Thymus (tissue), 11 donors: ENCODE results near the gene SMS. TPM values are rescaled to one million over a fixed set of nuclear protein-coding genes. Genes with fewer than 3 reads are reported as not detected.
A peak's percentile ranks its signal among the peaks of the same experiment; 100 is the strongest.

Experiments
- DNase-seq, 9 donors: peaks; one replicate each; pipeline ENCODE4 v3.0.0-alpha.2; 2013; ENCODE audit warnings: low spot score in 9 of 9, low read depth in 6 of 9, missing footprints in 1 of 9
- H3K27ac ChIP-seq, 2 donors: one replicate each; pipeline ENCODE4 v1.5.1; 2013; ENCODE audit warnings: control low read depth in 1 of 2, low read depth in 1 of 2, low read length in 1 of 2, mild to moderate bottlenecking in 1 of 2, moderate library complexity in 1 of 2
- H3K27me3 ChIP-seq, 2 donors: one replicate each; pipeline ENCODE4 v1.5.1; 2013; ENCODE audit warnings: low read length in 1 of 2; ENCODE audit not compliant: control insufficient read depth in 2 of 2, insufficient read depth in 1 of 2
- H3K36me3 ChIP-seq, 2 donors: one replicate each; pipeline ENCODE4 v1.5.1; 2013; ENCODE audit warnings: low read length in 1 of 2, mild to moderate bottlenecking in 1 of 2, moderate library complexity in 1 of 2; ENCODE audit not compliant: control insufficient read depth in 2 of 2, insufficient read depth in 2 of 2
- H3K4me1 ChIP-seq, 2 donors: one replicate each; pipeline ENCODE4 v1.5.1; 2013; ENCODE audit warnings: low read length in 2 of 2; ENCODE audit not compliant: control insufficient read depth in 2 of 2, insufficient read depth in 2 of 2
- H3K4me3 ChIP-seq, 2 donors: one replicate each; pipeline ENCODE4 v1.5.1; 2013; ENCODE audit warnings: low read length in 2 of 2, control low read depth in 1 of 2, mild to moderate bottlenecking in 1 of 2
- H3K9me3 ChIP-seq, 2 donors: one replicate each; pipeline ENCODE4 v1.5.1; 2013; ENCODE audit warnings: low read length in 1 of 2, mild to moderate bottlenecking in 1 of 2; ENCODE audit not compliant: control insufficient read depth in 2 of 2, insufficient read depth in 1 of 2
- WGBS: extraction: QIAGEN DNeasy Blood & Tissue Kit; methylation state at CpG from one replicate; pipeline ENCODE4 v1.1.7; 2013; 5-methylcytosine and 5-hydroxymethylcytosine counted together
- polyA plus RNA-seq: library from polyadenylated mRNA; stranded (reverse); fragments of 200-250 nt; gene quantifications from one replicate; pipeline ENCODE4 v1.2.3, GENCODE V29; 2013
- total RNA-seq: library from RNA; stranded (reverse); fragments of 120-200 nt; gene quantifications from one replicate; pipeline ENCODE4 v1.2.4, GENCODE V29; 2013
- donor health status: healthy.

SMS gene
- total and polyA plus RNA-seq, 2 donors: 69.9 to 81.2 TPM

DNA sequence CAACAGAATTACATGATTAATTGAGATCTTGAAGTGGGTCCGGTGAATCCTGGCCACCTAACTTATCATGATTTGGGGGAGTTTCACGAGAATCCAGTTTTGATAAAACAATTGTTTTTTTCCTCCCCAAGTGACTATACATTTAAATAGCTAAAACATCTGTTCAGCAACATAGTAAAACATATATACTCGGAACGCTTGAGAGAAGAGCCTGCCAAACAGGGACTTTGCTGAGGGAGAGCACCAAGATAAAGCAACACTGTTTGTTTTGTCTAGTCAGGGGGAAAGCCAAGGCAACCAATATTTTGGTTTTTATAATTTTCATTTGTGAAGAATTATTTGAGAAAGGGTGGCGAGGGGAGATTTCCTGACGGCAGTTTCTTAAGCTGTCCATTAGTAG, 92.0 kb downstream of the SMS start:
- 97% methylated on average over 6 of the region's 6 CpGs for WGBS

DNA sequence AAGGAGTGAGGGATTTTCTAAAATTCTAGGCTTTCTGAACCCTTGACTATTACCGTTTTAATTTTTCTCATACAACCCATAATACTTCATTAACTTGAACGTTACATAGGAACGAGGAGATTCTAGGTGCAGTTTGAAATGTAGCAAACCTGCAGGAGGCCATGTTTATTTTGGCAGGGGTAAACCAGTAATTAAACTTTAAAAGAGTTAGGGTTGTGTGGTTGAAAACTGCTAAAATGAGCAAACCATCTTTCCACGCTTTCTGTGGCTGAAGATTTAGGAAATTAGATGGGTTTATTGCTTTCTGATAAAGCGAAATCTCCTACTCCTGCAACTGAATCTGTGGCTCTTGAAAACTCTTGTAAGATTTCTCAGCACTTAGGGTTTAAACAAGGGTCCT, 93.3 kb downstream of the SMS start:
- H3K4me3 ChIP-seq: no peak overlapping the region
- peaks cover 0 to 2% of the 10 kb centered on the region in 2 donors for H3K4me1 ChIP-seq
- no peaks in the 10 kb centered on the region for H3K27me3 ChIP-seq
- 77% methylated on average over 5 of the region's 5 CpGs for WGBS
- no peaks in the 10 kb centered on the region for H3K36me3 ChIP-seq
- no peak overlapping the region for H3K27ac ChIP-seq
- no peaks in the 10 kb centered on the region for H3K9me3 ChIP-seq
- DNase-seq: no peak

More for the DNA sequence above, 92.0 kb downstream of the SMS start:
- H3K36me3 ChIP-seq: no peaks in the 10 kb centered on the region
- H3K4me1 ChIP-seq: no peaks in the 10 kb centered on the region
- no peaks in the 10 kb centered on the region for H3K27me3 ChIP-seq
- no peak for DNase-seq
- no peak overlapping the region for H3K27ac ChIP-seq
- H3K4me3 ChIP-seq: no peak overlapping the region
- H3K9me3 ChIP-seq: no peaks in the 10 kb centered on the region

DNA sequence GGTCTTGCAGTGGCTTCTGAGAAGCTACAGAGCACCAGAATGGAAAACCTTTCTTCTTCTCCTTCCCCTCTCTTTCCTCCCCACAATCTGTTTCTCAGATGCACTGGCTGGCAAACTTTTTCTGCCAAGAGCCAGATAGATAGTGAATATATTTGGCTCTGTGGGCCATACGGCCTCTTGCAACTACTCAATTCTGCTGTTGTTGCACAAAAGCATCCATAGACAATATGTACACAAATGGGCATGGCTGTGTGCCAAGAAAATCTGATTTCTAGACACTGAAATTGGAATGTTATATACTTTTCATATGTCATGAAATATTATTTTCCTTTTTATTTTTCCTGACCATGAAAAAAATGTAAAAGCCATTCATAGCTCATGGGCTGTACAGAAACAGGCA, 94.7 kb downstream of the SMS start:
- 97% methylated on average over 1 of the region's 1 CpG for WGBS
- Histone ChIP-seq H3K4me3 (no peak overlapping the region), H3K9me3 (no peaks in the 10 kb centered on the region), H3K4me1 (peaks cover 0 to 2% of the 10 kb centered on the region in 2 donors), H3K27ac (no peak overlapping the region), H3K36me3 (no peaks in the 10 kb centered on the region), H3K27me3 (no peaks in the 10 kb centered on the region)
- DNase-seq: no peak

DNA sequence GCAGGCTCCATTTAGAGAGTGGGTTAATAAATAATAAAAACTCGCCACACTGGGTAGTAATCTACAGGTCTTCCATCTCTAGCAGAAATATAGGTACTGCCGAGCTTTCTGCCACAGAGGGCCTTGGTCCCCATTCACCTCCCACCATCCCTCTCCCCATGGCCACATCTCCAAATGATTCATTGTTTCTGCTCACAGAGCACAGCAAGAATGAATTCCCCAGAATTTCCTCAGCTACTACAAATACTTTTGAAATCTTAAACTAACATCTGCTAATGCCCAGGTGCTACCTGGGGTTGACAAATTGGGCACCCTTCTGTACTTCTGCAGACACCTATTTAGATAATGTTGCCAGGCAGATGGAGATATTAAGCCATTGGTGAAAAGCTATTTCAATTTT, 96.7 kb downstream of the SMS start:
- Histone ChIP-seq H3K9me3 (no peaks in the 10 kb centered on the region), H3K27ac (no peak overlapping the region), H3K36me3 (no peaks in the 10 kb centered on the region), H3K4me3 (no peak overlapping the region), H3K27me3 (no peaks in the 10 kb centered on the region), H3K4me1 (peaks cover 0 to 2% of the 10 kb centered on the region in 2 donors)
- DNase-seq: no peak
- 94% methylated on average over 2 of the region's 2 CpGs for WGBS

DNA sequence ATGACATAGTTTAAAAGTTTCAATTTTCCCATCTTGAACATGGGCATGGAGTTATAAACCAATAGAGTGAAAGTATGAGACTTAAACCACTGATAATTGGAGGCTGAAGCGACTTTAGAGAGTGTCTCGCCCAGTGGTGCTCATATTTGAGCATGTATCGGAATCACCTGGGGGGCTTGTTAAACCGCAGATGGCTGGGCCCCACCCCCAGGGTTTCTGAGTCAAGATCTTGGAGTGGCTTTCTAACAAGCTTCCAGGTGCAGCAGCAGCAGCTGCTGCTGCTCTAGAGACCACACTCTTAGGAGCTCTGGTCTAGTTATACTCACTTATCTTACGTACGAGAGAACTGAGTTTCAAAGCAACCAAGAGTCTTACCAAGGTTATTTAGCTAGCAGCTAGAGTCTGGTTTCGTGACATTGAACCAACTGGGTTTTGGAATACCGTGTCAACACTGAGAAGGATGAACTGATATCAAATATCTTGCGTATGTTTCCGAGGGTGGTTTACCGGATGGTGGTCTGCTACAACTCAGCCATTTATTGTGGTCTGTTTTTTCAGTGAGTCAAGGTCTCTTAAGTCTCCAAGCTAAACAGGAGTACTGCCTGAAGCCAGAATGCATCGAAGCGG, 97.5 kb downstream of the SMS start:
- Histone ChIP-seq H3K9me3 (no peaks in the 10 kb centered on the region), H3K4me3 (no peak overlapping the region), H3K36me3 (no peaks in the 10 kb centered on the region), H3K4me1 (peaks cover 0 to 2% of the 10 kb centered on the region in 2 donors), H3K27me3 (no peaks in the 10 kb centered on the region), H3K27ac (peak overlapping the region in 1 of 2 donors; percentile 56)
- WGBS: 88% methylated on average over 13 of the region's 13 CpGs
- DNase-seq: peak in 4 of 9 donors; percentile 3 to 44 (median 13)

DNA sequence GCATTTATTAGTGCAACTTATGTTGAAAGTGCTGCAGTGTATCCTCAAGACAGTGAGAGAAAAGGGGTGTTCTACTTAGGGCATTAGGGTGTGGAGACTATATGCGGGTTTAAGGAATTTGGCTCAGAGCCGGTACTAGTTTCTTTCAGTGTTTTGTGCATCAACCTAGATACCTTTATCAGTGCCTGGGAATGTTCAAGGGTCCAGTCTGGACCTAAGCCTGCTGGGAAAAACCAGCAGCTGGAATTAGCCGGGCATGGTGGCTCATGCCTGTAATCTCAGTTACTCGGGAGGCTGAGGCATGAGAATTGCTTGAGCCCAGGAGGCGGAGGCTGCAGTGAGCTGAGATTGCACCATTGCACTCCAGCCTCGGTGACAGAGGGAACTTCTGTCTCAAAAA, 99.0 kb downstream of the SMS start:
- no peak overlapping the region for H3K4me3 ChIP-seq
- H3K9me3 ChIP-seq: no peaks in the 10 kb centered on the region
- H3K27ac ChIP-seq: no peak overlapping the region
- peaks cover 0 to 2% of the 10 kb centered on the region in 2 donors for H3K4me1 ChIP-seq
- WGBS: 96% methylated on average over 6 of the region's 6 CpGs
- no peaks in the 10 kb centered on the region for H3K27me3 ChIP-seq
- no peak for DNase-seq
- H3K36me3 ChIP-seq: no peaks in the 10 kb centered on the region

DNA sequence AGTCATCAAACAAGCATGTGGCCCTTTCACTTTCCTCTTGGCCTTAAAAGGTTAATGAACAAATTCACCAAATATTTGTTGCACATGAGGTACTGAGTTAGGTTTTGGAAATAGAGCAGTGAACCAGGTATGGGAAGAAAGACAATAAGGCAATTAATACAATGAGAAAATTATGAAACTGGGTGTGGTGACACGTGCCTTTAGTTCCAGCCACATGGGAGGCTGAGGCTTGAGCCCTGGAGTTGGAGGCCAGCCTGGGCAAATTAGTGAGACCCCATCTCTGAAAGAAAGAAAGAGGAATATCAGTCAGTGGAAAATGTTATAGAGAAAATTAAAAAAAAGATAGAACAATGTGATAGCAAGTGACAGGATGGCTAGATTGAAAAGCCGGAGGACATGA, 99.7 kb downstream of the SMS start:
- no peak overlapping the region for H3K4me3 ChIP-seq
- DNase-seq: no peak
- peaks cover 0 to 2% of the 10 kb centered on the region in 2 donors for H3K4me1 ChIP-seq
- whole genome bisulfite sequencing: 99% methylated on average over 2 of the region's 2 CpGs
- no peaks in the 10 kb centered on the region for H3K9me3 ChIP-seq
- no peaks in the 10 kb centered on the region for H3K27me3 ChIP-seq
- H3K27ac ChIP-seq: no peak overlapping the region
- H3K36me3 ChIP-seq: no peaks in the 10 kb centered on the region

DNA sequence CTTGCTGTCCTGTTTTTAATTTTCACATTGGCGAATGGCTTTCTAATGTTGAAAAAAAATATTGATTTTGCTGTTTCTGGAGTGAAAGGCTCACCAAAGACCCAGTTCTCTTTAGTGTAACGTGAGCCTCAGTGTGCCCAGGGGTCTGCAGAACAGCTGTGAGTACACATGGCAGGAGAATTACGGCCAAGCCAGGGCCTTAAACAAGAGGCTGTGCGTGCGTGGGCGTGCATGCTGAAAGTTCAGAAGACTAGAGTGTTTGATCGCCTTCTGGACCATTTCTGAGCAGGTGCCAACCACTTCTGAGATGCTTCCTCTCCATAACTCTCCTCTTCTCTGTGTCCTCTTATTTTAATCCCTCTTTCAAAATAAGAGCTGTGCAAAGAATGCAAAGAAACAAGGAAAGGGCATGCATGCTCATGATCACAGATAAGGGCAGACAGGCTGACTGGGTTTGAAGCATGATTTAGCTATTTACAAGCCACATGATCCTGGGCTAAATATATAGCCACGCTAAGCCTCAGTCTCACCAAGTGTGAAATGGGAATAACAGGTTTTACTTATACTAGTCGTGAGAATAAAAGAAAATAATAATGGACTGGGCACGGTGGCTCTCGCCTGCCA, 101.5 kb downstream of the SMS start:
- Histone ChIP-seq H3K9me3 (no peaks in the 10 kb centered on the region), H3K36me3 (no peaks in the 10 kb centered on the region), H3K27me3 (no peaks in the 10 kb centered on the region), H3K4me1 (peaks cover 0 to 2% of the 10 kb centered on the region in 2 donors), H3K4me3 (no peak overlapping the region), H3K27ac (no peak overlapping the region)
- WGBS: 84% methylated on average over 11 of the region's 11 CpGs
- DNase-seq: no peak

DNA sequence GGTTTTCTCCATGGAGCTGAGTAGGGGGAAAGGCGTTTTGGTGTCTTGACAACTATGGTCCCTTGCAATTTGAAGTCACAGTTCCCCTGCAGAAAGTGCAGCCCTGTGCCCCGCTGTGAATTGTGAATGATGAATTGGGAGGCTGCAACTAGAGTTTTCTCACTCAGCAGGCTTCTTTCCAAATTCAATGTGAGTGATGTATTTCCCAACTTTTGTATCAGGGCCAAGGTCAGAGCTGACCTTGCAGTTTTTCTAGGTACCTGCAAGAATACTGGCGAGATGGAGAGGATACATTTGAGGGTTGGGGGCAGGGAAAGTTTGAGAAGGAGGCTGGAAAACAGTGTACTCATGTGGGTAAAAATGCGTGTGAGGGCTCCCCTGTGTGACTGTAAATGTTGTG, 103.4 kb downstream of the SMS start:
- Histone ChIP-seq H3K4me3 (no peak overlapping the region), H3K27ac (no peak overlapping the region), H3K36me3 (no peaks in the 10 kb centered on the region), H3K4me1 (no peaks in the 10 kb centered on the region), H3K9me3 (no peaks in the 10 kb centered on the region), H3K27me3 (no peaks in the 10 kb centered on the region)
- WGBS: 90% methylated on average over 4 of the region's 4 CpGs
- DNase-seq: no peak
